H1 (cell line): Measurements from ENCODE around the gene MYRIP. TPM values are rescaled to one million over a fixed set of nuclear protein-coding genes. Genes with fewer than 3 reads are reported as not detected.

Experiments used
- ATF3 ChIP-seq: IDR thresholded peaks from 2 replicates; pipeline ENCODE4 v1.6.1; 2011; ENCODE audit warnings: low read depth, mild to moderate bottlenecking, low read length; ENCODE audit not compliant: insufficient read depth
- BACH1 ChIP-seq: IDR thresholded peaks from 2 replicates; pipeline ENCODE4 v1.6.1; 2012; ENCODE audit warnings: low read length, improper control_type of control experiment
- BRCA1 ChIP-seq: IDR thresholded peaks from 2 replicates; pipeline ENCODE4 v1.6.1; 2012; ENCODE audit warnings: low read depth, low read length, improper control_type of control experiment
- CHD2 ChIP-seq: IDR thresholded peaks from 2 replicates; pipeline ENCODE4 v1.6.1; 2012; ENCODE audit warnings: low read length, improper control_type of control experiment
- CHD7 ChIP-seq: fragments of 300-600 bp; sonication (generic); IDR thresholded peaks from 2 replicates; pipeline ENCODE4 v1.7.1; 2012; ENCODE audit warnings: low read length, moderate library complexity, mild to moderate bottlenecking, inconsistent platforms; ENCODE audit not compliant: insufficient replicate concordance
- CTBP2 ChIP-seq: IDR thresholded peaks from 2 replicates; pipeline ENCODE4 v1.7.0; 2011; ENCODE audit warnings: borderline replicate concordance, mild to moderate bottlenecking, moderate library complexity, mixed read lengths, low read length; ENCODE audit not compliant: insufficient read depth, insufficient read length
- EGR1 ChIP-seq: IDR thresholded peaks from 2 replicates; pipeline ENCODE4 v1.6.1; 2011; ENCODE audit warnings: low read depth, low read length, borderline replicate concordance
- KDM4A ChIP-seq: IDR thresholded peaks from one replicate; pipeline ENCODE4 v1.7.1; 2012; ENCODE audit warnings: low read depth, mild to moderate bottlenecking, moderate library complexity, low read length, inconsistent platforms; ENCODE audit not compliant: severe bottlenecking
- KDM5A ChIP-seq: fragments of 200-600 bp; IDR thresholded peaks from 2 replicates; pipeline ENCODE4 v1.7.1; 2012; ENCODE audit warnings: mild to moderate bottlenecking, low read length, inconsistent platforms, mixed read lengths
- NANOG ChIP-seq: IDR thresholded peaks from 2 replicates; pipeline ENCODE4 v1.6.1; 2011; ENCODE audit warnings: low read length, low read depth, mild to moderate bottlenecking, inconsistent platforms; ENCODE audit not compliant: insufficient read depth, poor library complexity, severe bottlenecking
- PHF8 ChIP-seq: fragments of 200-600 bp; sonication (generic); conservative IDR thresholded peaks from 2 replicates; pipeline ENCODE4 v1.7.1; 2012; ENCODE audit warnings: low read depth, mild to moderate bottlenecking, inconsistent platforms, low read length, moderate library complexity
- polyA plus RNA-seq, 7 experiments: library from polyadenylated mRNA; depleted of rRNA in 3 of 7; stranded (reverse) in 5 of 7; unstranded in 2 of 7; fragments of >200 nt in 5 of 7; fragments of 200-250 nt in 2 of 7; gene quantifications; 1 replicate in 5 of 7; 2 replicates in 1 of 7; 4 replicates in 1 of 7; pipeline versions ENCODE4 v1.2.1 to v1.2.3, GENCODE V29; 2011 to 2013; ENCODE audit warnings: missing spikeins in 2 of 7, mixed read lengths in 2 of 7
- total RNA-seq: library from RNA; stranded (reverse); fragmentation: NEBNext Ultra II Directional; extraction: Animal tissue kit (Norgen Biotek cat#: 25700); gene quantifications from 2 replicates; pipeline ENCODE4 v1.2.1, GENCODE V29; 2021

MYRIP gene
- total and polyA plus RNA-seq, 2 of the 8 experiments (the other 6 are each of a cell fraction or from before 2014, with no cell fraction given) = 0.54 to 4.3 TPM

DNA sequence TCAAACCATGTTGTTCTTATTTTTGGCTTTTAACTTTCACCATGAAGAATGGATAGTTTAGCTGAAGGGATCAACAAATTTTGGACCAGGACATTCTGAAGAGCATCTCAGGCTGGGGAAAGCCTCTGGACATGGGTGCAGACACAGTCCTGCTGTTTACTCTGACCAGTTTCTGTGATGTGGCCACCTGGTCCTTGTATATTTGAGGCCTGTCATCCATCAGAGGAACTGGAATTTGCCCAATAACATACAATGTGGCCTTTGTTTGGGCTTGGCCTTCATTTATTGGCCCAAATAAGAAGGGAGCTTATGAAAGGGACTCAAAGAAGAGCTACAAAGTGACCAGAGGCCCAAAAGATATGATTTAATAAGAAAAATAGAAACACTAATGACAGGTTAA, 127.9 kb downstream of the MYRIP start (continued):
- no peak for TF ChIP-seq CHD7
- TF ChIP-seq BRCA1 = no peak
- TF ChIP-seq KDM4A = no peak
- TF ChIP-seq BACH1 = no peak
- TF ChIP-seq CTBP2 = no peak
- no peak for TF ChIP-seq CHD2
- no peak for TF ChIP-seq KDM5A
- TF ChIP-seq EGR1 = no peak
- no peak for TF ChIP-seq ATF3
- TF ChIP-seq NANOG = no peak
- no peak for TF ChIP-seq PHF8
